ENCODE data around the gene MTRR. TPM values are rescaled to one million over a fixed set of nuclear protein-coding genes. Genes with fewer than 3 reads are reported as not detected.

Gene MTRR
- 22.9 and 32.2 TPM in 2 replicates for total RNA-seq (2014; rRNA removed; shearing (Covaris generic))

DNA sequence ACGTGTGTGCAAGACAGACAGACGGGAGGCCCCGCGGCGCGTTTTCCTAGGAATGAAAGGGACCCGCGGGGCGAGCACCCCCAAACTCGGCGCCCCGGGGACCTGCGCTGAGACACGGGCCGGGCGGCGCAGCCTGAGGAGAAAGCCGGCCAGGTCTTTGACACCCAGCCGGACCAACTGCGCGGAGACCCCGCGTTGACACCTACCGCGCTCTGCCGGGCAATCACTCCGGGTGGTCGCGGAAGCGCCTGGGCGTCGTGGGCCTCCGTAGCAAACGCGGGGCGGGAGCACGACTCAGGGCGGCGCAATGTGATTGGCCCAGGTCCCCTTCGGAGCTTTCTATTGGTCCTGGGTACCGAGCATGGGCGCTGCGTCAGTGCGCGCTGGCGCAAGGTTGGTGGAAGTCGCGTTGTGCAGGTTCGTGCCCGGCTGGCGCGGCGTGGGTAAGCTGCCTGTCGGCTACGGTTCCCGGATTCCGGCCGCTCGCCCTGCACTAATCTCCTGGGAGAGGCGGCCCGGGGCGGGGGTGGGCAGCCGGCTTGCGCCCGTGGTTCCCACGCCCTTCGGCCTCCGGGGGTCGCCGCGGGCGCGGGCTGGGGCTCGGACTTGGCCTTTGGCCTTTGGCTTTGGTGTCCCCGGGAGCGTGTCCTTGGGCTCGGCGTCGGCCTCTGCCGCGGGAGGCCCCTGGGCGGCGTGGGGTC is at the start of gene MTRR, which contains the start of gene FASTKD3:
Gene MTRR (plus strand): TSS at position 376 of the 701 bp plus-strand sequence. CDS start 1,647 bp downstream, outside the sequence.
Gene FASTKD3 (minus strand): TSS at position 259 of the 701 bp plus-strand sequence. CDS start 948 bp downstream, outside the sequence.
- DNase-seq (ENCODE audit: low spot score): peak; percentile 96
- in situ Hi-C loops (cut with HindIII; ENCODE audit: low sequenced_read_pairs): no loop called here

DNA sequence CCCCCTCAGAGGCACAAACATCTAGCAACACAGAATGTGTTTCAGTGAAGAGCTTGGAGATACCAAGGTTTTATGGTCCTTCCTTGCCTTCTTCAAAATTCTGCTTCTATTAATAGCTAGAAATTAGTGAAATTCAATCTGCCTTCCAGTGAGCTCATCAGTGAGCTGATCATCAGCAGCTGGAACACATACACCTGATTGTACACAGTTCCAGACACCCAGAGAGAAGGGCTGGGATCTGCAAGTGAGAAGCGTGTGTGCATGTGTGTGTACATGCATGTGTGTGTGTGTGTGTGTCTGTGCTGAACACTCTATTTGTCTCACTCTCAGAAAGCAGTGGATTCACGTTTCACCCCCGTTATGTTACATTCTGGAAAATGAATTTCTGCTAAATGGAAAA is 46.5 kb upstream of the MTRR start:
- no peak for DNase-seq (ENCODE audit: low spot score)
- in situ Hi-C loops (cut with HindIII; ENCODE audit: low sequenced_read_pairs): no loop called here

DNA sequence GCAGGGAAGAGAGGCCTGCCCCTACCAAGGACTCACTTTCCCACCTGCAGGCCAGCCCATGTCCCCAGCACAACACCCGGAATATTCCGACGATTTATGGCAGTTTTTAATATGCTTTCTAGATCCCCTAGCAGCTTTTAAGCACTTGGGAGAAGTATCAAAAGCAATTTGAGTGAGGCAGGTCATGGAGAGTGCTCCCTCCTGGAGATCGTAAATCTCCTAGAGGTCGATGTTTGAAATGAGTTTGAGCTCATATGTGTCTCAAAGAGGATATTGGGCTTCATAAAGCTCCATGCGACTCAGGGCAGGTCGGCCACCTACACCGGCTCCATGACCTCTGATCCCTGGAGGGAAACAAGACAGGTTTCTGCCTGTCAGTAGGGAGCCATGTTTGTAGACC is 45.4 kb upstream of the MTRR start:
- in situ Hi-C loops (cut with HindIII; ENCODE audit: low sequenced_read_pairs): no loop called here
- DNase-seq (ENCODE audit: low spot score): no peak

DNA sequence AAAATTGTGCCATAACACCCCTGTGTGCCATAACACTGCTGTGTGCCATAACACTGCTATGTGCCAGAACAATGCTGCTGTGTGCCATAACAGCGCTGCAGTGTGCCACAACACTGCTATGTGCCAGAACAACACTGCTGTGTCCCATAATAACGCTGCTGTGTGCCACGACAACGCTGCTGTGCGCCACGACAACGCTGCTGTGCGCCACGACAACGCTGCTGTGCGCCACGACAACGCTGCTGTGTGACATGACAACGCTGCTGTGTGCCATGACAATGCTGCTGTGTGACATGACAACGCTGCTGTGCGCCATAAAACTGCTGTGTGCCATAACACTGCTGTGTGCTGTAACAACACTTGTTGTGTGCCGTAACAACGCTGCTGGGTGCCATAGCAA is 44.0 kb upstream of the MTRR start:
- DNase-seq (ENCODE audit: low spot score): no peak
- in situ Hi-C loops (cut with HindIII; ENCODE audit: low sequenced_read_pairs): no loop called here

DNA sequence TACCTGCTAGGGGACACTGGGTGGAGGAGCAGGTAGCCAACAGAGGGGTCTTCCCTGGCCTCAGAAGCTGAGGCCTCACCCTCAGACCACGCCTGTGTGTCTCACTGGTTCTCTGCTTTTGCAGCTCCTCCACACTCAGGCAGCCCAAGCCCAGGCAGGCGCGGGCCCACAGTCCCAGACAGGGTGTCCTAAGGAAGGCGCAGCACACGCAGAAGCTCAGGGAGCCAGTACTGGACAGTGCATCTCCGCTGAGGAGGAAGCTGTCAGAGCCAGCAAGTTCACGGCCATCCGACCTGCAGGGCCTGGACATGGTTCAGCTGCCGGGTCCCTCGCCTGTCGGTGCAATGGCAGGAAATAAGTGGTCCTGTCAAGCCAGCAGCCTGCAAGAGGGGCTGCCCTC is 43.3 kb upstream of the MTRR start:
- in situ Hi-C loops (cut with HindIII; ENCODE audit: low sequenced_read_pairs): no loop called here
- DNase-seq (ENCODE audit: low spot score): no peak

DNA sequence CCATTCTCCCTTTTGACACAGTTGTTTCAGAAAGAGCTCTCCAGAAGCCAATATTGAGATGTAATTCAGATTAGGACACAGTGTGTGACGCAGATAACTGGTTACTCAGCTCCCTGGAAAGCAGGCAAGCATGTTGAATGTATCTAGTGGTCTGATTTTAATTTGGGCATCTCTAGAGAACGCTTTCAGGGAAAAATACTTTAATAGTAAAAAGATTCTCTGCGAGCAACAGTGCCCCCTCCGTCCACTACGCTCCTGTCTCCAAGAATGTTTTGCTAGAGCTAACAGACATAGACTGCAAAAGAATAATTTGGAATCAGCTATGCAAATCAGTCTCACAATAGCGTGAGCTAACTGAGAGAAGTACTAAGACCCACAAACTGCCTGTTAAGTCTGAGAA is 41.3 kb upstream of the MTRR start:
- in situ Hi-C loops (cut with HindIII; ENCODE audit: low sequenced_read_pairs): no loop called here
- peak; percentile 13 for DNase-seq (ENCODE audit: low spot score)

DNA sequence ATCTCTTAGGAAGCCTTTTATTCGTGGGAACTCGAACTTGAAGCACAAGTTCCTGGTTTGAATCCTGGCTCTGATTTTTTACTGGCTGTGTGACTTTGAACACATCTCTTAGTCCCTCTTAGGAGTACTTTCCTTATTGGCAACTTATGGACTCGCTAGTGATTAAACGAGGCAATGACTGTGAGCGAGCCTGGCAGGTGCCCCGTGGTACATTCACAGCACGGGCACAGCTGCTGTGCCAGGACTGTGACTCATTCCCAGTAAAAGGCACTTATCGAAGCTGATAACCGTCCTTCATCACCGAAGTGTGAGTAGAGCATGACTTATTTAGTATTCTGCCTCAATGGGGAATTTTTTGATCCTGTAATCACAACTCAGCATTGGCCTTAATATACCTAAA is 40.7 kb upstream of the MTRR start:
- DNase-seq (ENCODE audit: low spot score): no peak
- in situ Hi-C loops (cut with HindIII; ENCODE audit: low sequenced_read_pairs): no loop called here

DNA sequence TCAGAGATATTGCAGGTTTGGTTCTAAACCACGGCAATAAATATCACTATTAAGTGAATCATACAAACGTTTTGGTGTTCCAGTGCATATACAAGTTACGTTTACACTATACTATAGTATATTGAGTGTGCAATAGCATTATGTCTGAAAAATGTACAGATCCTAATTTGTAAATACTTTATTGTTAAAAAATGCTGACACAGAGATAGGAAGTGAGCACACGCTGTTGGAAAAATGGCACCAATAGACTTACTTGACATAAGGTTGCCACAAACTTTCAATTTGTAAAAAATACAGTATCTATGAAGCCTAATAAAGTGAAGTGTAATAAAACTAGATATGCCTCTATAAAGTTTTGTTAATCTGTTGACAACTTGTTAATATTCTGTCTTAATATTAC is 34.0 kb upstream of the MTRR start:
- DNase-seq (ENCODE audit: low spot score): no peak
- in situ Hi-C loops (cut with HindIII; ENCODE audit: low sequenced_read_pairs): no loop called here

DNA sequence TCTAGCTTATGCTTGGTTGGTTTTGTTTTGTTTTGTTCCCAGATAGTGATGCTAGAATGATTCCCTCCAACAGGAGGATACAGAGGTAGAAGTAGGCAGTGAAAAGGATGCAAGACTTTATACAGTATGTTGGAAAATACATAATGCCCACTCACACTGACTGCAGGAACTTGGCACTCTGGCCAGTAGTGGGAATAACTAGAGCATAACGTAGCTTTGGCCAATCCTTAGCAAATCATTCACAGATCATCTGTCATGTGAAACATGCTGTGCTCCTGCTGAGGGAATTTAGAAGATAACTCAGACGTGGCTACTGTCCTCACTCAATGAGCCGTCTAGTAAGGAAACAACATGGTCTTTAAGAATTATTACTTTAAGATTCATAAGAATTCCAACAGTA is 31.5 kb upstream of the MTRR start:
- in situ Hi-C loops (cut with HindIII; ENCODE audit: low sequenced_read_pairs): no loop called here
- no peak for DNase-seq (ENCODE audit: low spot score)

DNA sequence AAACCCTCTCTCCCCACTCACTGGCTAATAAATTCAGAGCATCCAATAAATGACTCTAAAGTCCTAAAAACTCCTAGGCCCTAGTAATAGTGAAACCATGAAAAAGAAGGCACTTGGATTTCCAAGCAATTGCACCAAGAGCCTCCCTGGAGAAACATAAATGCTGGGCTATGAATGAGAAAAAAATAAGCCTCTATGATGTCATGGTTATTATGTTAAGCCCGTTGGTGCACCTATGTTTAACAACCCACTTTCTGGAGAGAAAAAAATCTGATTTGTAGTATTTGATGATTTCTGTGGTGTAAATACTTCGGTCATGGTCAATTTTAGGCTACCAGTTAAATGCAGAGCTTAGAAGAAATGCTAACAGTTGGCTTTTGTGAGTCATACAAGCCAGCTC is 26.4 kb upstream of the MTRR start:
- no peak for DNase-seq (ENCODE audit: low spot score)
- in situ Hi-C loops (cut with HindIII; ENCODE audit: low sequenced_read_pairs): no loop called here

DNA sequence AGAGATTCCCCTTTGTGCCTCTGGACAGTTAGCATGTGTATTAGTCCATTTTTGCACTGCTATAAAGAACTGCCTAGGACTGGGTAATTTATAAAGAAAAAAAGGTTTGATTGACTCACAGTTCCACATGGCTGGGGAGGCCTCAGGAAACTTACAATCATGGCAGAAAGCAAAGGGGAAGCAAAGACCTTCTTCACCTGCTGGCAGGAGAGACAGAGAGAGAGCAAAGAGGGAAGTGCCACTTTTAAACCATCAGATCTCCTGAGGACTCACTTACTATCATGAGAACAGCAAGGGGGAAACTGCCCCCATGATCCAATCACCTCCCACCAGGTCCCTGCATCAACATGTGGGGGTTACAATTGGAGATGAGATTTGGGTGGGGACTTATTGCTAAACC is 24.0 kb upstream of the MTRR start:
- in situ Hi-C loops (cut with HindIII; ENCODE audit: low sequenced_read_pairs): no loop called here
- no peak for DNase-seq (ENCODE audit: low spot score)

DNA sequence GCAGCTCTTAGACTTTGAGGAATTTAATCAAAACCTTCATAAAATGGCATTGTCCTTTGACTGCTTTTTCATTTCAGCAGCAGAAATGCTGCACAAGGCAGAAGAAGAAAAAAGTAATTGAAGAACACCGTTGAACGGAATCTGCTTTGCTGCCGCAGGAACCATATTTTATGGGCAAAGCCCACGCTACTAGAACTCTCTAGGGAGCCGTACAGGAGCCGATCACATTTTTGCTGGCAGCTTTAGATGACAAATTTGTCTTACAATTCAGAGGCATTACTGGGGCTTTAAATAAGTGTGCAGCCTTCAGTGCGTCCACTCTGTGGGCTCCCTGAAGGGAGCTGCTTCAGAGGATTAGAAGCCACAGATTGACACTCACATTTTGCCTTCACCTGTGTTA is 23.4 kb upstream of the MTRR start:
- DNase-seq (ENCODE audit: low spot score): no peak
- in situ Hi-C loops (cut with HindIII; ENCODE audit: low sequenced_read_pairs): no loop called here

DNA sequence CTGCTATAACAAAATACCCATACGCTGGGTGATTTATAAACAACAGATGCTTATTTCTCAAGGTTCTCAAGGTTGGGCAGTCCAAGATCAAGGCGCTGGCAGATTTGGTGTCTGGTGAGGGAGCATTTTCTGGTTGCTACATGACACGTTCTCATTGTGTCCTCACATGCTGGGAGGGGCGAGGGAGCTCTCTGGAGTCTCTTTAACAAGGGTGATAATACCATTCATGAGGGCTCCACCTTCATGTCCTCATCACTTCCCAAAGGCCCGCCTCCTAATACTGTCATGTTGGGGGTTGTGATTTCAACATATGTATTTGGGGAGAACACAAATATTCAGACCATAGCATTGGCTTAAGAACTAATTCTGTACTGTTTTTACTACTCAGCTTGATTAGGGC is 22.6 kb upstream of the MTRR start:
- DNase-seq (ENCODE audit: low spot score): no peak

DNA sequence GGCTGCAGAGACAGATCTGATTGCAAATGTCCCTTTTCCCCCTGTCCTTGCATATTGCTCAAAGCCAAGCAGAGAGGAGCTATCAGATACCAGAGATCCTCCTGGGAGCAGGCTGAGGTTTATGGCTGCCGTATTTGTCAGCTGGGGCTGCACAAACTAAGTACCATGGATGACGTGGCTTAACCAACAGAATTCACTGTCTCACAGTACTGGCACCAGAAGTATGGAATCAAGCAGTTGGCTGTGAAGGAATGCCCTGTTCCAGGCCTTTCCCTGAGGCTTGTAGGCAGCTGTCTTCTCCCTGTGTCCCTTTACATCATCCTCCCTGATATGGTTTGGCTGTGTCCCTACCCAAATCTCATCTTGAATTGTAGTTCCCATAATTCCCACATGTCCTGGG is 20.7 kb upstream of the MTRR start:
- in situ Hi-C loops (cut with HindIII; ENCODE audit: low sequenced_read_pairs): no loop called here
- no peak for DNase-seq (ENCODE audit: low spot score)

More for the DNA sequence above, 22.6 kb upstream of the MTRR start:
- in situ Hi-C loops (cut with HindIII; ENCODE audit: low sequenced_read_pairs): no loop called here

DNA sequence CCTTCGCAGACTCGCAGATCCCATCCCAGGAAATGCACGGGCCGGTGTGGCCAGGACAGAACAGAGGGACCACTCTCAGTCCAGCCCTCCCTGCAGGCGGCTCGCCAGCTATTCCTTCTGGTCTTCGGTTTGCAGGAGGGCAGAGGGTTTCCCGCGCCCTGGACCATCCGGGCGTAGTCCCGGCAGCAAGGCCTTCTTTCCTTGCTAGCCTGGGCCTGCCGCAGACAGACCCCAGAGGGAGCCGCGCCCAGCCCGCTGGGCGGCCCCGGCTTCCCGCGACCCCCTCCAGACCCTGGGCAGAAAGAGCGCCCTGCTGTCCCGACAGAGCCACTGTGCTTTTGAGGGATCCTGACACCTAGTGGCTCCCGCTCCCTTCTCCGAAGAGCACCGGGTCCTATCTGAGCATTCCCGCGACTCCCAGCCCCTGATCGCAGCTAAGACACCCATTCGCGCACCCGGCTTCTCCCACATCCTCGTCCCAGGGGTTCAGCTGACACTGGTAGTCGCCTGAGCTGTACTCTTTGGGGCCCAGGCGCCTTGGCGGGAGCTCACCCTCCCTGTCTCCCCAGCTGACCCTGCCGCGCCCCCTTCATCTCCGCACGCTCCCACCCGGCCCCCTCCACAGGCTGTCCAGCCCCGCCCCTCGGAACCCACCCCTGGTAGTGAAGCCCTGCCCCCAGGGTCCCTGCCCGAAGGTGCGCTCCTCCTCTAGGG is 19.1 kb upstream of the MTRR start:
- DNase-seq (ENCODE audit: low spot score): peak; percentile 30
- in situ Hi-C loops (cut with HindIII; ENCODE audit: low sequenced_read_pairs): no loop called here

DNA sequence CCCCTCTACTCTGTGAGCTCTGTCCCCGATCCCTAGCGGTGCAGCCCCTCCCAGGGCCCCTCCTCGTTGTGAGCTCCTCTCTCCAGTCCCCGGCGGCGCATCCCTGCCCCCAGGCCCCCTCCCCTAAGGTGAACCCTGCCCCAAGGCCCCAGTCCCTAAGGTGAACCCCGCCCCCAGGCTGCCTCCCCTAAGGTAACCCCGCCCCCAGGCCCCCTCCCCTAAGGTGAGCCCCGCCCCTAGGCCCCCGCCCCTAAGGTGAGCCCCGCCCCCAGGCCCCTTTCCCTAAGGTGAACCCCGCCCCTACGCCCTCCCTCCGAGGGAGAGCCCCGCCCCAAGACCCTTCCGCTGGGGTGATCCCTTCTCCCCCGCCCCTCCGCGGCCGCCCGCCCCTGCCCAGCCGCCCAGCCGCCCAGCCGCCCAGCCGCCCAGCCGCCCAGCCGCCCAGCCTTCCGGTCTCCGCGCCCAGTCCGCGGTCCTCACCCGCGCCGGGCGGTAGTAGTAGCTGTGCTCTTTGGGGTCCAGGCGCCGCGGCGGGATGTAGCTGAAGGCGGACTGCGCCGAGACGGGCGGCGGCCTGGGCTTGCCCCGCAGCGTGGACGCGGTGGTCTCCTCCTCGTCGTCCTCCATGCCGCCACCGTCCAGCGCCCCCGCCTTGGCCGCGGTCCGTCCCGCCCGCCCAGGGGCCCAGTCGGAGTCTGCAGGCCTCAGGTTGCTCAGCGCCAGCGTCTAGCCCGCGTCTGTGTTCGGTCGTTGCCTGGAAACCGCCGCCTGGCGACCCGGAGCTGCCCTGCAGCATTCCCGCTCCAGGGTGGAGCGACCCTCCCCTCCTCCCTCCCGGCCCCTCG is 18.3 kb upstream of the MTRR start, which contains the start of gene CFAP90:
Gene CFAP90 (minus strand): TSS at position 739 of the 845 bp plus-strand sequence. CDS start 112 bp downstream, at position 627.
- in situ Hi-C loops (cut with HindIII; ENCODE audit: low sequenced_read_pairs): no loop called here

DNA sequence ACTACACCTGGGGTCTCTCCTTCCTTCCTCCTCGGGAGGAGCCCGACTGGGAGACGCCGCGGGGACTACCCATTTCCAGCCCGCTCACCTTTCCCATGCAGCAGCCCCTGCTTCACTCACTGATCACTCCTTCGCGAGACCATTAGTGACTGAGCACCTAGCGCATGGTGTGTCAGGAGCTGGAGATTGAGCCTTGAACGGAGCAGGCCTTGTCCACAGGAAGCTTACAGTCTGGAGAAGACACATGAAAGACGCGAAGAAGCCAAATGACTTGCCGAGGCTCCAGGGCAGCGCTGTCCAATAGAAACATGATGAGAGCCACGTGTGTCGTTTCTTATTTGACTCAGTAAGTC is 17.7 kb upstream of the MTRR start:
- DNase-seq (ENCODE audit: low spot score): no peak
- in situ Hi-C loops (cut with HindIII; ENCODE audit: low sequenced_read_pairs): no loop called here

More for the DNA sequence above, 18.3 kb upstream of the MTRR start, which contains the start of gene CFAP90:
- DNase-seq (ENCODE audit: low spot score): peak; percentile 8

DNA sequence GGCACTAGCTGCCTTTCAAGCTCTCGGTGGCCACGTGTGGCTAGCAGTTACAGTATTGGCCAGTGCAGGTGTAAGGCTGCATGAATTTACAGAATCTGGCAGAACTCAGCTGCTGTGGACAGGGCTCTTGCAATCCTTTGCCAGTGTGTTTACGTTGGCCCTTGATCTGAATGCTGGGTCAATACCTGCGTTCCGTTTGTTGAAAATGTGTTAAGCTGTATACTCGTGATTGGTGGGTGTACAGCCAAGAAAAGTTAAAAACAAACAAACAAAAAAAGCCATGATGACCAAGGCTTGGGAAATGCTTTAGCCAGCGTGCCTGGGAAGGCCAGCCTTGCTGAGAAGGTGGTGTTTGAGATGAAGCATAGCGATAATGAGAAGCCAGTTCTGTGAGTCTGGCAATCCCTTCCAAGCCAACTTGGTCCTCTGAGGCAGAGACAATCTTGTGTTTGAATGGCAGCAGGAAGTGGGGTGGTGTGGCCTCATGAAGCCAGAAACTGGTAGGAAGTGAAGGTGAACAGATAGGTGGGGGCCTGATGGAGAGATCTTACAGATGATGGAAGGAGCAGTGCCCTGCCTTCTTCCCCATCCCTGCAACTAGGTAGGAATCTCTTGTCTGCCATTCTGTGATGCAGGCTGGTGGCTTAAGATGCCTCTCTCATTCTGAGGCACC is 17.2 kb upstream of the MTRR start:
- in situ Hi-C loops (cut with HindIII; ENCODE audit: low sequenced_read_pairs): no loop called here
- no peak for DNase-seq (ENCODE audit: low spot score)

DNA sequence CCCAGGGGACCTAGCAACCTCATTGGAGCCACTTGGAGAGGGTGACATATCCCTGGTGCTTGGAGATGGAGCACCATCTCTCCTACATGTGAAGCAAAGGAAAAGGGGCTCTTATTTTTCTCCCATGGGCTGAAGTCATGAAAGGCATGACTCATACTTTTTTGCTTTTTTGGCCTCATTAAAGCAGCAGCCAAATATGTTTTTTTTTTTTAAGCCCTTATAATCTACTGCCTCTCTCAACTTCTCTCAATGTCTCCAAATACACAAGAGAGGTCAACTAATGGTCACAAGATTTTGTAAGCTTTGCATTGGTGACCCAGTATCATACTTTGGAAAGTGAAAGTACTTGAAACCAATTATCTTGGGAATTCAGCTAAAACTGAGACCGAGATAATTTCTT is 16.4 kb upstream of the MTRR start:
- in situ Hi-C loops (cut with HindIII; ENCODE audit: low sequenced_read_pairs): no loop called here
- no peak for DNase-seq (ENCODE audit: low spot score)

All from G401 (cell line).